HG03159 (cell line): Measurements from ENCODE around the gene DMXL1.
"Not testable (repeated sequence)": the region's sequence is repeated elsewhere in the genome, so short reads cannot be mapped to it uniquely, and the experiment has no call there.

ENCODE experiments used
- ATAC-seq: cut with Tn5 transposase; IDR thresholded peaks from one replicate; pipeline ENCODE4 v1.9.1; 2021; ENCODE audit warnings: mild to moderate bottlenecking, moderate library complexity; ENCODE audit not compliant: unreplicated experiment

Gene DMXL1

GRCh38 chr5:119118000-119118399 lies 47.1 kb downstream of the DMXL1 start:
- no peak for ATAC-seq

- ATAC-seq = no peak
These were observed 50.0 kb downstream of the DMXL1 start for GRCh38 chr5:119120893-119121292.

- not testable (repeated sequence) for ATAC-seq
These were observed 51.6 kb downstream of the DMXL1 start for GRCh38 chr5:119122474-119122873.

- ATAC-seq = no peak
These were observed 52.4 kb downstream of the DMXL1 start for GRCh38 chr5:119123280-119123679.

GRCh38 chr5:119129770-119130169 lies 58.9 kb downstream of the DMXL1 start:
- ATAC-seq = no peak

- no peak for ATAC-seq
These were observed 60.8 kb downstream of the DMXL1 start for GRCh38 chr5:119131530-119132304.

GRCh38 chr5:119135743-119136142 lies 64.9 kb downstream of the DMXL1 start:
- ATAC-seq = not testable (repeated sequence)

GRCh38 chr5:119136666-119137318 lies 65.9 kb downstream of the DMXL1 start:
- no peak for ATAC-seq

- no peak for ATAC-seq
These were observed 82.7 kb downstream of the DMXL1 start for GRCh38 chr5:119153629-119154028.

- no peak for ATAC-seq
These were observed 87.3 kb downstream of the DMXL1 start for GRCh38 chr5:119158144-119158543.

GRCh38 chr5:119161430-119161829 lies 90.5 kb downstream of the DMXL1 start:
- no peak for ATAC-seq

GRCh38 chr5:119166026-119166425 lies 95.1 kb downstream of the DMXL1 start:
- ATAC-seq = no peak

- no peak for ATAC-seq
These were observed 97.5 kb downstream of the DMXL1 start for GRCh38 chr5:119168401-119168800.

GRCh38 chr5:119171686-119172085 lies 100.8 kb downstream of the DMXL1 start:
- ATAC-seq = no peak

- peak; percentile 68 for ATAC-seq
These were observed 103.8 kb downstream of the DMXL1 start for GRCh38 chr5:119174578-119175163.

GRCh38 chr5:119176785-119177184 lies 105.9 kb downstream of the DMXL1 start:
- no peak for ATAC-seq

GRCh38 chr5:119177226-119177625 lies 106.3 kb downstream of the DMXL1 start:
- no peak for ATAC-seq

- ATAC-seq = no peak
These were observed 107.5 kb downstream of the DMXL1 start for GRCh38 chr5:119178435-119178834.

GRCh38 chr5:119179857-119180641 lies 109.2 kb downstream of the DMXL1 start:
- no peak for ATAC-seq

GRCh38 chr5:119185512-119185911 lies 114.6 kb downstream of the DMXL1 start:
- ATAC-seq = not testable (repeated sequence)
